ENCODE results near the gene PRDM12.
A peak's percentile ranks its signal among the peaks of the same experiment; 100 is the strongest.
"Not testable (repeated sequence)": the region's sequence is repeated elsewhere in the genome, so short reads cannot be mapped to it uniquely, and the experiment has no call there.

PRDM12 gene

GRCh38 chr9:130663977-130664250 is 480 bp upstream of the PRDM12 start:
- no peak for DNase-seq (ENCODE audit: low spot score)

- no peak for DNase-seq (ENCODE audit: low spot score)
Observed at GRCh38 chr9:130665029-130665430, 636 bp downstream of the PRDM12 start.

GRCh38 chr9:130665431-130666392 is 1.3 kb downstream of the PRDM12 start:
- DNase-seq (ENCODE audit: low spot score) = no peak

GRCh38 chr9:130666393-130667119 is 2.2 kb downstream of the PRDM12 start:
- DNase-seq (ENCODE audit: low spot score) = no peak

GRCh38 chr9:130667120-130667435 is 2.7 kb downstream of the PRDM12 start:
- no peak for DNase-seq (ENCODE audit: low spot score)

- no peak for DNase-seq (ENCODE audit: low spot score)
Observed at GRCh38 chr9:130668196-130668595, 3.8 kb downstream of the PRDM12 start.

GRCh38 chr9:130668659-130669058 is 4.3 kb downstream of the PRDM12 start:
- no peak for DNase-seq (ENCODE audit: low spot score)

- DNase-seq (ENCODE audit: low spot score) = no peak
Observed at GRCh38 chr9:130669965-130670364, 5.6 kb downstream of the PRDM12 start.

GRCh38 chr9:130670644-130671043 is 6.2 kb downstream of the PRDM12 start:
- DNase-seq (ENCODE audit: low spot score) = no peak

- no peak for DNase-seq (ENCODE audit: low spot score)
Observed at GRCh38 chr9:130672466-130672865, 8.1 kb downstream of the PRDM12 start.

- DNase-seq (ENCODE audit: low spot score) = no peak
Observed at GRCh38 chr9:130672933-130673615, 8.7 kb downstream of the PRDM12 start.

GRCh38 chr9:130675396-130675795 is 11.0 kb downstream of the PRDM12 start:
- no peak for DNase-seq (ENCODE audit: low spot score)

- DNase-seq (ENCODE audit: low spot score) = no peak
Observed at GRCh38 chr9:130677252-130677651, 12.9 kb downstream of the PRDM12 start.

GRCh38 chr9:130680836-130681768 is 16.7 kb downstream of the PRDM12 start:
- DNase-seq (ENCODE audit: low spot score) = peak; percentile 96

GRCh38 chr9:130681769-130682420 is 17.5 kb downstream of the PRDM12 start:
- DNase-seq (ENCODE audit: low spot score) = no peak

- peak; percentile 87 for DNase-seq (ENCODE audit: low spot score)
Observed at GRCh38 chr9:130682421-130683121, 18.2 kb downstream of the PRDM12 start.

GRCh38 chr9:130685104-130685503 is 20.7 kb downstream of the PRDM12 start:
- DNase-seq (ENCODE audit: low spot score) = no peak

- DNase-seq (ENCODE audit: low spot score) = not testable (repeated sequence)
Observed at GRCh38 chr9:130685945-130686344, 21.6 kb downstream of the PRDM12 start.

GRCh38 chr9:130687615-130688014 is 23.2 kb downstream of the PRDM12 start:
- DNase-seq (ENCODE audit: low spot score) = no peak

- DNase-seq (ENCODE audit: low spot score) = no peak
Observed at GRCh38 chr9:130688072-130688471, 23.7 kb downstream of the PRDM12 start.

- DNase-seq (ENCODE audit: low spot score) = no peak
Observed at GRCh38 chr9:130689572-130689936, 25.2 kb downstream of the PRDM12 start.

Data from AG08395 (cell line).